Skin of body (tissue), 2 donors: ENCODE data around the gene IGF2. TPM values are rescaled to one million over a fixed set of nuclear protein-coding genes. Genes with fewer than 3 reads are reported as not detected.
"Not testable (repeated sequence)": the region's sequence is repeated elsewhere in the genome, so short reads cannot be mapped to it uniquely, and the experiment has no call there.

Experiments used
- DNase-seq: peaks from one replicate; lab custom pipeline; 2025; lab: John Stamatoyannopoulos, UW
- total RNA-seq: library from RNA; depleted of rRNA; stranded (reverse); fragments of >200 nt; gene quantifications from one replicate; pipeline ENCODE4 v1.2.3, GENCODE V29; 2014

Gene IGF2, protein sequence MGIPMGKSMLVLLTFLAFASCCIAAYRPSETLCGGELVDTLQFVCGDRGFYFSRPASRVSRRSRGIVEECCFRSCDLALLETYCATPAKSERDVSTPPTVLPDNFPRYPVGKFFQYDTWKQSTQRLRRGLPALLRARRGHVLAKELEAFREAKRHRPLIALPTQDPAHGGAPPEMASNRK
- 467 TPM for total RNA-seq

DNA sequence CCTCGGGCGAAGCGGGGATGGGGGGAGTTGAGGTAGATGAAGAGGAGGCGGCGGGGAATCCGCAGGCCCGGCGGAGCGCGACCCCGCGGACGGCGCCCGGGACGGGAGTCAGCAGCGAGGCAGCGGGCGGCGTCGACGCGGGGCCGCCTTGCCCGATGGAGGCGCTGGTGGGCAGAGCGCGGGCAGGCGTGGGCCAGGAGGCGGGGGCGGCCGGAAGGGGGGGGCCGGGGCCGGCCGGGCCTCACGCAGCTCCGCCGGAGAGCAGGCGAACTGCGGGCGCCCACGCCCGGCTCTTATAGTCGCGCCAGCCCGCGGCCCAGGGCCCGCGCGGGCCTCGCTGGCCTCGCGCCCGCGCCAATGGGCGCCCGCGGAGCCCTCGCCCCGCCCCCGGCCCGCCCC lies at the start of gene IGF2:
Gene IGF2 (minus strand): TSS at position 267 of the 399 bp plus-strand sequence. CDS start 3,866 bp downstream, outside the sequence.
- DNase-seq: peak; percentile 46

DNA sequence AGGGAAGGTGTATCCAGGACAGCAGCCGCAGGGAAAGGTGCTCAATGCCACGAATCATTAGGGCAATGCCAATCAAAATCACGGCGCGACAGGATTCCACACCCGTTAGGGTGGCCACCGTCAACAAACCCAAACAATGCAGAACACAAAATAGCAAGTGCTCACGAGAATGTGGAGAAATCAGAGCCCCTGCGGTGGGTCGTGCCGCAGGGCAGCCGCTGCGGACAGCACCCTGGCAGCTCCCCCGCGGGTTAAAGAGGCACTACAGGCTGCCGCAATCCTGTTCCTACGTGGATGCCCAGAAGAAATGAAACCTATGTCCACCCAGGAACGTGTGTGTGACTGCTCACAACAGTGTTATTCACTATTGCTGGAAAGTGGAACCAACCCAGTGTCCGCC lies 49.6 kb upstream of the IGF2 start:
- no peak for DNase-seq

GRCh38 chr11:2187280-2187707 lies 48.1 kb upstream of the IGF2 start:
- DNase-seq: no peak

GRCh38 chr11:2186669-2187279 lies 47.6 kb upstream of the IGF2 start:
- DNase-seq: no peak

DNA sequence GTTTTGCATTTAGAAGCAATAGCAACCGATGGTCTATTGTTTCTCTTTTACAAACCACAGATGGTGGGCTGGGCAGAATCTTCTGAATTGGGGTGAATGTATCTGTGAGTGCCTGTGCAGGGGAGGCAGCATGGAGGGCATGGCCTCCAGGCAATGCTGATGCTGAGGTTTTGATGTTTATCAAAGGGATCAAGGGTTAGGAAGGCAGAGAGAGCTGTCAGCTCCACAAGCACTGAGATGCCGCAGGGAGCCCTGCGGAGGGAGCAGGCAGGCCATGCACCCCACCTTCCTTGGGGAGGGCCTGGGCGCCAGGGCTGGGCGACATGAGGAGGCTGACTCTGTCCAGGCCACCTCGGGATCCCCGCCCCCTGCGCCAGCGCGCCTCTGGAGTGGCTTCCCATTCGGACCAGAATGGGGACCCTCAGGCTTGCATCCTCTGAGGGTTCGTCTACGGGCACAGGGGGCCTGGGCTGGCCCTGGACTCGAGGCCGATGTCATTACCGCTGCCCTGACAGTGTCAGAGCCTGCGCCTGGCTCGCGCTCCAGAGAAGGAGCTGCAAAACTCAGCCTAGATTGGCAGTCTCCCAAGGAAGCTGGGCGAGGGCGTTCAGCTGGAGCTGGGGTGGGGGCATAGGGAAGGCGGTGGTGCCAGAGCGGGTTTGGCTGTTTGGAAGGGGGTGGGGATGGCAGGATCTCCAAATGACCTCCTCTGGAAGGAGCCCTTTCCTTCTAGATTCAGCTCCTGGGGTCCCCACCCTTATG lies 46.3 kb upstream of the IGF2 start:
- DNase-seq: no peak

DNA sequence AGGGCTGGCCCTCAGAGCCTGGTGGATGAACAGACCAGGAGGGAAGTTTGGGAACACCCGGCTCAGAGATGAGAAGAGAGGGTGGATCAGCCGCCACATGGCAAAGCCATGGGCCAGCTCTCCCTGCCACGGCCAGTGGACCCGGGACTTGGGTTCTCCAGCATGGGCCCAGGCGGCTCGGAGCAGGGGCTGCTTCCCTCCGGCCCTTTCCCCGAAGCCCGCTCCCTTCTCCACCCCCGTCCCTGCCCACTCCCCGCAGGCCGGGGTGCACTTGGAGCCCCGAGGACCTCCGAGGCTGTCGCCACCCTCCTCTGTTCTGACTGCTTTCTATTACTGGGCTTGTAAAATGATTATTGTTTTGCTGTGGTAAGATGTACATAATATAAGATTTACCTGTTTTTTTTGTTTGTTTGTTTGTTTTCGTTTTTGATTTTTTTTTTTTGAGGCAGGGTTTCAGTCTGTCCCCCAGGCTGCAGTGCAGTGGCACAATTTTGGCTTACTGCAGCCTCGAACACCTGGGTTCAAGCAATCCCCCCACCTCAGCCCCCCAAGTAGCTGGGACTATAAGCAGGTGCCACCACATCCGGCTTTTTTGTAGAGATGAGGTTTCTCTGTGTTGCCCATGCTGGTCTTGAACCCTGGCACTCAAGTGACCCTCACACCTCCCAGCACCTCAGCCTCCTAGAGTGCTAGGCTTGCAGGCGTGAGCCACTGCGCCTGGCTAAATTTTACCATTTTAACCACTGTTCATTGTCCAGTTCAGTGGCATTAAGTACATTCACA lies 43.7 kb upstream of the IGF2 start:
- no peak for DNase-seq

DNA sequence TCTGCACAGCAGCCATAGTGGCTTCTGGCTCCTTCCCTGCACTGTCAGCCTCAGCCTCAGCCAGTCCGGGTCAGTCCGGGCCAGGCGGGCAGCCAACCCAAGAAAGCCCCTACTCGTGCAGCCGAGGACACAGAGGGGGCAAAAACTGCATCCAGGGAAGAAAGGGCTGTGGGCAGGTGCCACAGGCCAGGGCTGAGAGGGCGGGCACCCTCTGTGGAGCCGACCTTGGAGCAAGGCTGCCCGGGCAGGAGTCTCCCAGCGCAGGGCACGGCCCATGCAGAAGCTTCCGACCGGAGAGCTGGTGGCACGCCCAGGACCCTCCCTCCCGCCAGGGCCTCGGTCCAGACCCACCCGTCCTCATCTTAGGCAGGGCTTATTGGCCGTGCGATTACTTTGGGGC lies 42.9 kb upstream of the IGF2 start:
- DNase-seq: no peak

- no peak for DNase-seq
These were observed 41.7 kb upstream of the IGF2 start for GRCh38 chr11:2180789-2181370.

DNA sequence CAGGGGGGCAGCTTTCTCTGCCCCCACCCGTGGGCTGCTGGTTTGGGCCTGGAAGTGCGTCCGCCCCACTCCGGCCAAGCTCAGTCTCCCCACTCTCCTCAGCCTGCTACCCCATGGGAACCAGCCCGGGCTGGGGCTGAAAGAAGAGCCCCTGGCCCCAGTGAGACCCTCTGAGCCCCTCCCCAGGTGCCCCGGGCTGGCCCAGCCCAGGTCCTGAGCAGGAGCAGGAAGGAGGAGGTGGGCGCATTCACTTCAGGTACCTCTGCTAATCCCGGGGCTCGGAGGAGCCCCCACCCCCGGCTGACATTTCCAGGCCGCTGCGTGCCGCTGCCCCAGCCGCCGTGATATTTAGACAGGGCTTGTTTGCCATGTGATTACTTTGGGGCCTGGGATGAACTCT lies 41.2 kb upstream of the IGF2 start:
- DNase-seq: no peak

DNA sequence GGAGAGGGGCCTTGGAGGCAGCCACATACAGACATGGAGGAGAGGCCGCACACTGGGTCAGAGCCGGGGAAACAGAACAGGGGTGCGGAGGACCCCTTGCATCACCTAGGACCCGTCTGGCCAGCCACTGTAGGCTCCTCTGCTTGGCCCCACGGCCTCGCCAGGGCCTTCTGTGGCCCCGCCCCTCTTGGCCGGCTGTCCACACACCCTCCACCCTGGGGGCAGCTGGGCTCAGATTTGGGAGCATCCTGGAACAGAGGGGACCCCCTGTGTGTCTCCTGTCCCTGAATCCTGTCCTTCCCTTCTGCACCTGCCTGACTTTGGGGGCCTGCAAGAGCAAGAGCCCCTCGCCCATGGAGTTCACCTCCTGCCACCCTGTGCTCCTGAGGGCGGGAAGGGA lies 40.3 kb upstream of the IGF2 start:
- DNase-seq: no peak

GRCh38 chr11:2178906-2179494 lies 39.8 kb upstream of the IGF2 start:
- no peak for DNase-seq

DNA sequence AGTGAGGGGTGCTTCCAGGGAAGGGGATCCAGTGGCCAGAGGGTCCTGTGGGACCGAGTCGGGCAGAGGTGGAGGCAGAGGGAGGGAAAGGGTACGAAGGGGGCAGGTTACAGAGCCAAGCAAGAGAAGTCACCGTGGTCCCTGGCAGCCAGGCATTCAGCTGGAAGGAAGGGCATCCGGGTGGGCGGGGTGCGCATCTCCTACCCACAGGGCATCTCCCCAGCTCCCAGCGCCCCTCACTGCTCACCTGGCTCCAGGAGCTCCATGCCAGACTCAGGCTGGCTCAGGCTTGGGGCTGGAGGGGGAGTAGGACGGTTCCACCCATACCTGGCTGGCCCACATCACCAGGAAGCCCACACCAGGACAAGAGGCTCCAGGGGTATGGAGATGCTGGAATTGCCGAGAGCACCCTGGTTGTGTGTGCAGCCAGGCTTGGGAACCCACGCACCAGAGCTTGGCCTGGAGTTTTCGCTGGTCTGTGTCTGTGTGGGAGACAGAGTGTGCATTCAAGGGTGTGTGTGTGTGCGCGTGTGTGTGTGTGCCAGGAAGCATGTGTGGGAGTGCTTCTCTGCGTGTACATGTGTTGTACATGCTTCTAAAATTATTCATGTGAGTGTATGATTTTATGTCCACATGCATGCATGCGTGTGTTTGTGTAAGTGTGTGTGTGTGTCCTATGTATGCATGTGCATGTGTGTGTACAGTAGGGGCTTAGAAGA lies 39.0 kb upstream of the IGF2 start:
- DNase-seq: not testable (repeated sequence)

DNA sequence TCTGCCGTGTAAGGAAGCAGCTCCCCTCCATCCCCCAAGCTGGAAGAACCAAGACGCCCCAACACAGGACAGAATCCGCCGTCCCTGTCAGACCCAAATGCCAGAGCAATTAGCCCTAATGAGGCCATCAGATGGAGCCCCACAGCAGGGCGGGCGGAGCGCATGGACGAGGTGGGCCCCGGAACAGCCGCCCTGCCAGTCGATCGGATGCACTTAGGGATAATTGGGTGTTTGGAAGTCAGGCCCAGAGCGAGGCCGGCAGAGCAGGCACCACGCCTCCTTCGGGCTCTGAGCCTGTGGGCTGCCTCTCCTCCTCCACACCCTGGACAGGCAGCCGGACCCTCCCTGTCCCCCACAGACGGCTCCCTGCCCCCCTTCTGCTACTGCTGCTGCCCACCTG lies 37.9 kb upstream of the IGF2 start:
- DNase-seq: no peak

DNA sequence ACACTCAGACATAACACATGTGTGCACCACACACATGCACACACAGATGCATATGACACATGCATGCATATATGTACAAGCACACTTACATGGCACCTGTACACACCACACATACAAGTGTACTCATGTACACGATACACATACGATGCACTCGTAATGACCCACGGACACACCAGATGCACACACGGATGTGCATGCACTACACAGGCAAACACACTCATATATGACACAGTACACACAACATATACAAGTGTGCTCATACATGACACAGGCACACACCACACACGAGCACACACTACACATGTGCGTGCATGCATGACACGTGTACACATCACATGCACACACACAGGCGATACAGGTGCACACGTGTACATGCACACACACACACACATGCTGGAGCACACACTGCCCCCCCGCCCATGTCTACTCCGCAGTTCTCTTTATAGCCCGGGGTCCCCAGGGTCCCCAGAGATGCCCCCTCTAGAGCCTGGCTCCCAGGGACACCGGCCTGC lies 37.3 kb upstream of the IGF2 start:
- no peak for DNase-seq

- DNase-seq: no peak
These were observed 36.5 kb upstream of the IGF2 start for GRCh38 chr11:2175659-2176058.

GRCh38 chr11:2174361-2174760 lies 35.2 kb upstream of the IGF2 start:
- DNase-seq: no peak

GRCh38 chr11:2173761-2174160 lies 34.6 kb upstream of the IGF2 start:
- DNase-seq: no peak

- DNase-seq: no peak
These were observed 34.0 kb upstream of the IGF2 start for GRCh38 chr11:2173150-2173693.

- DNase-seq: no peak
These were observed 33.5 kb upstream of the IGF2 start for GRCh38 chr11:2172676-2173075.

DNA sequence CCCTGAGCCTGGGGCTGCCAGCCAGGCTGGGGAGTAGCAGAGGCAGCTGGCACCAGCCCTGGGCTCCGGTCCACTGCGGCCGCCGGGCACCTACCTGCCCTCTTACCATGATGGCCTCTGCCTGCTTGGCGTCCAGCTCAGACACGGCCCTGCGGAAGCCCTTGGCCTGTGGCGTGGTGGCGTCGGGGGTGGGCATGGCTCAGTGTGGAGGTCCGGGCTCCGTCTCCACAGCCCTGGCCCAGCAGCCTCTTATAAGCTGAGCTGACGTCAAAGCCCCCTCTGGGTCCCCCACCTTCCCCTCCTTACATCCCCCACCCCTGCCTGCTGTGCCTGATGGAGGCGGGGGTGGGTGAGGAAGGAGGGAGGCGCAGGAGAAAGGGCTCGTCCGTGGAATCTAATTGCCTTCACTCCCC lies 32.4 kb upstream of the IGF2 start, which contains the start of gene TH:
Gene TH (minus strand): TSS at position 225 of the 413 bp plus-strand sequence. CDS start 29 bp downstream, at position 196.
- no peak for DNase-seq
